GM10248 (cell line): ENCODE measurements around the gene PSORS1C1.
A peak's percentile ranks its signal among the peaks of the same experiment; 100 is the strongest.
"Not testable (repeated sequence)": the region's sequence is repeated elsewhere in the genome, so short reads cannot be mapped to it uniquely, and the experiment has no call there.

Experiments
- CTCF ChIA-PET: fragments of 300-600 bp; sonication (Branson Sonifier 250); formaldehyde crosslinking; extraction: SDS; loops from one replicate; lab custom pipeline; 2021; ENCODE audit warnings: antibody characterized with exemption; lab: Yijun Ruan, JAX
- POLR2A ChIA-PET: fragments of 350-650 bp; sonication (Branson Sonifier 250); formaldehyde crosslinking; extraction: SDS; loops from one replicate; lab custom pipeline; 2020; ENCODE audit warnings: antibody characterized with exemption; lab: Yijun Ruan, JAX
- DNase-seq: peaks from one replicate; pipeline ENCODE4 v3.0.0; 2012; ENCODE audit errors: extremely low spot score
- TF ChIP-seq, protein P1 (sequence below): IDR thresholded peaks from 2 replicates; pipeline ENCODE4 v1.5.1; 2012; ENCODE audit warnings: mild to moderate bottlenecking, low read depth; ENCODE audit errors: extremely low read depth, missing control alignments, control extremely low read depth

Gene PSORS1C1

DNA sequence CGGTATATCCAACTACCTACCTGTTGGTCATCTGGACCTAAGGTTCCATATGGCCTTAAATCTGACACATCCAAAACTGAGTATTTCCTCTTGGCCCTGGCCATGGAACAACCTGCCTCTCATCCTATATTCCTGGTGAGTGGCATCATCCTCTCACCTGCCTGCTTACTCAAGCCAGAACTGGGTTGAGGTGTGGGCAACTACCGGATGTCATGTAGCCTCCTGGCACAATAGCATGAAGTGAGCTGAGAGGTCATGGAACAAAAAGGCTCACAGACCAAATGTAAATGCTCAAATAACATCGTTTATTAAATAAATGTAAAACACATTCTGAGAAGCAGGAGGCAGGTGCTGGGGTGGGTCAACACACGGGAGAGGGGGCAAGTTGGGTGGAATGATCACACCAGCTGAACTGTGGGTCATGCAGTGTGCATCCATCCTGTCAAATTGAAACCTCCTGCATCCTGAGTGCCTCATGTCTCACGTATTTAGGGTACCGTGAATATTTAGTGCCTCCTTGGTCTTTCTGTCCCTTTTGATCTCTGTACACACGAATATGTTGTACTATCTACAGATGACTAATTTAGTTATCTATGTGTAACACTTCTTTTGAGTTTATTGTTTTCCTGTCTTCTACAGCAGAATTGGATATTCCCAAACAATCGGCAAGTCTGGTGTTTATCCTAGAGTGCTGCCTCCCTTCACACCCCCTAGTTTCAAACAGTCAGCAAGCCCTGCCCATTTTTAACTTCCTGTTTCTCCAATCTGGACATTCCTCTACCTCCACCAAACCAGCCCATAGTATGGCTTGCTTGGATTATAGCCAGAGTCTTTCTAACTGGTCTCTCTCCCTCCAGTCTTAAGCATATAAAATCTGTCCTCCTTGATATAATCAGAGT, 63.8 kb downstream of the PSORS1C1 start:
- DNase-seq: no peak
- ChIA-PET POLR2A (no interaction called here), CTCF (interaction anchor here (0.6 to 2.9 kb wide), 4 partner anchors 10 to 25 kb away, joined by 3 to 15 read pairs (median 6); no protein-coding TSS in a partner anchor)
- TF ChIP-seq, protein P1, sequence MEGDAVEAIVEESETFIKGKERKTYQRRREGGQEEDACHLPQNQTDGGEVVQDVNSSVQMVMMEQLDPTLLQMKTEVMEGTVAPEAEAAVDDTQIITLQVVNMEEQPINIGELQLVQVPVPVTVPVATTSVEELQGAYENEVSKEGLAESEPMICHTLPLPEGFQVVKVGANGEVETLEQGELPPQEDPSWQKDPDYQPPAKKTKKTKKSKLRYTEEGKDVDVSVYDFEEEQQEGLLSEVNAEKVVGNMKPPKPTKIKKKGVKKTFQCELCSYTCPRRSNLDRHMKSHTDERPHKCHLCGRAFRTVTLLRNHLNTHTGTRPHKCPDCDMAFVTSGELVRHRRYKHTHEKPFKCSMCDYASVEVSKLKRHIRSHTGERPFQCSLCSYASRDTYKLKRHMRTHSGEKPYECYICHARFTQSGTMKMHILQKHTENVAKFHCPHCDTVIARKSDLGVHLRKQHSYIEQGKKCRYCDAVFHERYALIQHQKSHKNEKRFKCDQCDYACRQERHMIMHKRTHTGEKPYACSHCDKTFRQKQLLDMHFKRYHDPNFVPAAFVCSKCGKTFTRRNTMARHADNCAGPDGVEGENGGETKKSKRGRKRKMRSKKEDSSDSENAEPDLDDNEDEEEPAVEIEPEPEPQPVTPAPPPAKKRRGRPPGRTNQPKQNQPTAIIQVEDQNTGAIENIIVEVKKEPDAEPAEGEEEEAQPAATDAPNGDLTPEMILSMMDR: no peak

DNA sequence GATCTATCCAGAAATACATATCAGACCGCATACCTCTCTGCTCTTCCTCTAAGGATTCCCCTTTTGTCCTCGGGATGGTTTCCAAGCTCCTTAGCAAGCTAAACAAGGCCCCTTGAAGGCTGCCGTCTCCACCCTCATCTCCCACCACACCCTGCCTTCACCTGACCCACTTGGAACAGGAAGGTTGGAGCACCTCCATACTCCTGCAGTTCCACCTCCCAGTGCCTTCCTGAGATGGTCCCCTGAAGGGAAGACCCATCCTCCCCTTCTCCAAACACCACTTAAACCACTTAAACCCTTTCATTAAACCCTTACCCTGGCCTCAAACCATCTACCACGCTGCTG, 64.4 kb downstream of the PSORS1C1 start:
- CTCF ChIA-PET: no interaction called here
- POLR2A ChIA-PET: no interaction called here
- no peak for DNase-seq
- TF ChIP-seq, protein P1: no peak

DNA sequence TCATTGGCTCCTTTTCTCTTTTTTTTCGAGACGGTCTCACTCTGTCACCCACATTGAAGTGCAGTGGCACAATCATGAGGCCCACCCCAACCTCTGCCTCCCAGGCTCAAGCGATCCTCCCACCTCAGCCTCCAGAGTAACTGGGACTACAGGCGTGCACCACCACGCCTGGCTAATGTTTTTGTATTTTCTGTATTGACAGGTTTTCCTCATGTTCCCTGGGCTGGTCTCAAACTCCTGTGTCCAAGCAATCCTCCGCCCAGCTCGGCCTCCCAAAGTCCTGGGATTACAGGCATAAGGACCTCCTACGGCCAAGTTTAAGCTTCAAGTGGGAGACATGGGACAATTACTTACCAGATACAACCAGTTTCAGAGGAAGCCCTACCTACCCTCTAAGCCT, 65.3 kb downstream of the PSORS1C1 start:
- no peak for DNase-seq
- ChIA-PET POLR2A (no interaction called here), CTCF (no interaction called here)
- TF ChIP-seq, protein P1: no peak

DNA sequence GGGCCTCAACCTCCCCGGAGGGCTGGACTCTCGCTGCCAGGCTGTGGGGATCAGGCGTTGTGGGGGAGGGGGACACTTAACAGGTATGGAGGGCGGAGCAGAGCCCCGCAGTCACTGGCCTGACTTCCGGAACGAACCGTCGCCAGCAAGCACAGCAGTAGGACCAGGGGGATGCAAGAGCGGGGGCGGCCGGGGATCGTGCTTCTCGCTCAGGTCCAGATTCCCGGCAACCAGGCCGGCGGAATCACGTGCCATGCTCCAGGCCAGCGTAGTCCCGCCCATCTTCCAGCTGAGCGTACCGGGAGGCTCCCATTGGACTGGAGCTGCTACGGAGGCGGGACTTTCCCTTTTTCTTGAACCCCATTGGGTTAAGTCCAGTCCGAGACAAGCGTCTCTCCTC, 65.9 kb downstream of the PSORS1C1 start:
- POLR2A ChIA-PET: no interaction called here
- CTCF ChIA-PET: no interaction called here
- TF ChIP-seq, protein P1: no peak
- peak; percentile 67 for DNase-seq

DNA sequence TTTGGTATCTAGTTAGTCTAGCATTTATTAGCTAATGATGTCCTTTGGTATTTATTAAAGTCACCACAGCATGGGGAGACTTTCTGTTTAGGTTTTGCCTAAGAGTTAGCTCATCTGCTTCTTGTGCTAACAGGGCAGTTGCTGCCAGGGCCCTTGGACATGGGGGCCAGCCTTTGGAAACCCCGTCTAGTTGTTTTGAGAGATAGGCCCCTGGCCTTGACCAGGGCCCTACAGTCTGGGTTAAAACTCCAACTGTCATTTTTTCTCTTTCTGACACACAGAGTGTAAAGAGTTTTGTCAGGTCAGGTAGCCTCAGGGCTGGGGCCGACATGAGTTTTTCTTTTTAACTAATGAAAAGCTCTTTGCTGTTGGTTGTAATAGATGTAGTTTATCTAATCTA, 68.7 kb downstream of the PSORS1C1 start:
- POLR2A ChIA-PET, DNase-seq: not testable (repeated sequence)
- CTCF ChIA-PET: interaction anchor here (1.1 to 3.9 kb wide), 5 partner anchors 11 to 104 kb away, joined by 3 to 33 read pairs (median 4); no protein-coding TSS in a partner anchor

DNA sequence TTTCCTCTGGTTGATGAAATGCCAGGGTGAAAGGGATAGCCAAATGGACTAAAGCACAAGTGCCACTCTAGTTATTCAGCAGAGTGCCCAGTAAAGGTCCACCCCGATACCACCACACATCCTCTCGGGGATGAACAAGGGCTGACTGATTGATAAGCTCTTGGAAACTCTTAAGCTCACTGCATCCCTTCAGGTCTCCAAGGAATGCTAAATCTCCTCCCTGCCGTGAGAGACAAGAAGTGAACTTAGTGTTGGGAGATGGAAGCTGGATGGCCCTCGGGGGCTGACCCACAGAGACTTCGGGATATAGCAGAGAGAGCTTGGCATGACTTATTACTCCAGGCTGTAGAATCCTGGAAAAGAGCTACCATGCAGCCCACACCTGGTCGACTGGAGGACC, 69.3 kb downstream of the PSORS1C1 start:
- DNase-seq, POLR2A ChIA-PET: not testable (repeated sequence)
- CTCF ChIA-PET: interaction anchor here (1.2 to 3.9 kb wide), 5 partner anchors 11 to 104 kb away, joined by 3 to 33 read pairs (median 4); no protein-coding TSS in a partner anchor

DNA sequence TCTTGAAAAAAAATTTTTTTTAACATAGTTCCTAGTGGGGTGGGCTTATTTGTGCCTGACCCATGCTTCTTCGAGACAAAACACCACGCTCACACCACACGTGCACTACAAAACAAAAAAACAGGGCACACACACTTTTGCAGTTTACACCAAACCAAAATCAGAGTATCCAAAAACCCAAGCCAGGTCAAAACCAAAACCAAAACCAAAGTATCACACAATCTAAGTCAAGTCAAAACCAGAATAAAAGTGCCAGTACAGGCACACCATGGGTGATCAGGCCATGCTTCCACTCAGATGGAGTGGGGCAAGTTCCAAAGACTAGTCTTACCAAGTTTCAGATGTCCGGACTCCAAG, 71.1 kb downstream of the PSORS1C1 start:
- DNase-seq, POLR2A ChIA-PET: not testable (repeated sequence)

DNA sequence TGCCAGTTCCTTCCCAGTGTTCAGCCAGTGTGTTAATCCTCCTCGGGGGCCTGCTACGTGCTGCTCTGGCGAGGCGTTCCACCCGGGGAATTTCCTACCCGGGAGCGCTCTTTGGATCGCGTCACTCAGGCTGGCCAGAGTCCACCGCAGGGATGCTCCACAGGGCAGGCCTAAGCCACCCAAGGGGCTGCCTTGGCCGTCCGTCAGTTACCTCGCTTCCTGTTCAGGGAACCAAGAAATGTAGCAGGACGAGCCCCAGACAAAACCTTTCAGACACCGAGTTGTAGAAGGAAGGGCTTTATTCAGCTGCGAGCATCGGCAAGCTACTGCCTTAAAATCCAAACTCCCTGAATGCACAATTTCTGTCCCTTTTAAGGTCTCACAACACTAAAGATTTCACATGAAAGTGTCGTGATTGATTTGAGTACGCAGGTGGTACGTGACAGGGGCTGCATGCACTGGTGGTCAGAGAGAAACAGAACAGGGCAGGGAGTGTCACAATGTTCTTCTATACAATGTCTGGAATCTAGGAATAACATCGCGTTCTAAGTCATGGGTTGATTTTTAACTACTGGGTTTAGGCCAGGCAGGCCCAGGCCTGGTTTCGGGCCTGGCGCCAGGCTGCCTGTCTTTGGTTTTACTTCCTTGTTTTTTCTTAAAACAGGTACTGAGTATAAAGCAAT, 71.6 kb downstream of the PSORS1C1 start:
- POLR2A ChIA-PET: no interaction called here
- TF ChIP-seq, protein P1: no peak
- no peak for DNase-seq
- CTCF ChIA-PET: interaction anchor here (1.0 to 1.7 kb wide), 4 partner anchors 10 to 181 kb away, joined by 3 to 5 read pairs (median 4); no protein-coding TSS in a partner anchor

More for the DNA sequence above, 71.1 kb downstream of the PSORS1C1 start:
- CTCF ChIA-PET: interaction anchor here (1.0 kb wide), 1 partner anchor 36 kb away, joined by 3 read pairs; no protein-coding TSS in a partner anchor
